CD4-positive, alpha-beta T cell treated with Interleukin-4 for 4 hours (primary cell): Measurements from ENCODE around the gene RPL7A.
"Not testable (repeated sequence)": the region's sequence is repeated elsewhere in the genome, so short reads cannot be mapped to it uniquely, and the experiment has no call there.

Experiments
- DNase-seq: peaks from one replicate; pipeline ENCODE4 v3.0.0-alpha.2; 2020

RPL7A gene

DNA sequence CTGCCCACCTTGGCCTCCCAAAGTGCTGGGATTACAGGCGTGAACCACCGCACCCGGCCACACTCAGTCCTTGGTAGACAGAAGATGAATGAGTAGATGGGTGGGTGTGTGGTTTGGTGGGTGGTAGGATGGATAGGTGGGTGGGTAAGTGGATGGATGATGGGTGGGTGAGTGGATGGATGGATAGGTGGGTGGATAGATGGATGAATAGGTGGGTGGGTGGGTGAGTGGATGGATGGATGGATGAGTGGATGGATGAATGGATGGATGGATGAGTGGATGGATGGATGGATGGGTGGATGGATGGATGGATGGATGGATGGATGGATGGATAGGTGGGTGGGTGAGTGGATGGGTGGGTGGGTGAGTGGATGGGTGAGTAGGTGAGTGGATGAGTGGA lies 44.3 kb downstream of the RPL7A start:
- DNase-seq, result not testable (repeated sequence)

DNA sequence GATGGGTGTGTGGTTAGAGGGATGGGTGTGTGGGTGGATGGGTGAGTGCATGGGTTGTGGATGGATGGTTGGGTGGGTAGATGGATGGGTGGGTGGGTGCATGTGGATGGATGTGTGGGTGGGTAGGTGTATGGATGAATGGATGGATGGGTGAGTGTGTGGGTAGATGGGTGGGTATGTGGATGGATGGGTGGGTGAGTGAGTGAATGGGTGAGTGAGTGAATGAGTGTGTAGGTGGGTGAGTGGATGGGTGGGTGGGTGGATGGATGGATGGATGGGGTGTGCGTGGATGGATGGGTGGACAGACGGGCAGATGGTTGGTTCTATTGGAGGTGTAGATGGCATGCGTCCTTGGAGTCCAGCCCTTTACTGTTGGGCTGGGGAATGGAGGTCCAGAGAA lies 45.4 kb downstream of the RPL7A start:
- DNase-seq, result no peak

DNA sequence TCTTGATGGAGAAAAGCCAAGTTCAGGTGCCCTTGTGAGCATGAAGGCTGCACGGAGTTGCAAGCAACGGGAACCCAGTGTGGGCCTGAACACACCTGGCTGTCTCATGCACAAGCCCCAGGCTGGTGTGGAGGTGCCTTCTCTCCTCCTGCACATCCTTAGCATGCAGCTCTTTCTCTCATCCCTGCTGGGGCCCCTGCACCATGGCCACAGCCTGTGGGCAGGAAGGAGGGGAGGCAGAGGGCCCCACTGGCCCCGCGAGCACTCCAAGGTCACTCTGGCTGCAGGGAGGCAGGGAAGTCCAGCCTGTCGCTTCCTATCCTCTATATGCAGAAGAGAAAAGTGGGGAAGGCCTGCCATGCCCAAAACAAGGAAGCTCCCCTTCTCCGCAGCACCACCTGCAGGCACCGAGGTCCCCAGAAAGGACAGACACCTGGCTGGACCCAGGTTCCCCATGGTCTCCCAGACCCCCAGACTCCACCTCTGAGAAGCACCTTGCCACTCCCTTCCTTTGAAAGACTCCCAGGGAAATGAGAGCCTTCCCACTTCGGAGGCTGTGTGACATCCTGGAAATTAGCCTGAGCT lies 46.8 kb downstream of the RPL7A start:
- no peak for DNase-seq

DNA sequence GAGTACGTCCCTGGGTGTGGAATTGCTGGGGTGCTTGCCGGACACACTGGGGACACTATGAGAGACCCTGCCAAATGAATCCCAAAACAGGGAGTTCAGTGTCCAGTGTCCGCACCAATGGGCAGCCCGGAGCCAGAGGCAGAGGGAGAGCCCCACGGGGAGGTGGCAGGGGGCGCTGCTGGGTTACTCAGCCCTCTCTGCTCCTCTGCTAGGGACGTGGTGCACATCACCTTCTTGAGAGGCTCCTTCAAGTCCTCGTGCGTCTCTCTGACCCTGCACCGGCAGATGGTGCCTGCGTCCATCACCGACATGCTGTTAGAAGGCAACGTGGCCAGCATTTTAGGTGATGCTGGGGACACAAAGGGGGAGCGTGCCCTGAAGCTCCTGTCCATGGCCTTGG lies 48.9 kb downstream of the RPL7A start:
- no peak for DNase-seq

DNA sequence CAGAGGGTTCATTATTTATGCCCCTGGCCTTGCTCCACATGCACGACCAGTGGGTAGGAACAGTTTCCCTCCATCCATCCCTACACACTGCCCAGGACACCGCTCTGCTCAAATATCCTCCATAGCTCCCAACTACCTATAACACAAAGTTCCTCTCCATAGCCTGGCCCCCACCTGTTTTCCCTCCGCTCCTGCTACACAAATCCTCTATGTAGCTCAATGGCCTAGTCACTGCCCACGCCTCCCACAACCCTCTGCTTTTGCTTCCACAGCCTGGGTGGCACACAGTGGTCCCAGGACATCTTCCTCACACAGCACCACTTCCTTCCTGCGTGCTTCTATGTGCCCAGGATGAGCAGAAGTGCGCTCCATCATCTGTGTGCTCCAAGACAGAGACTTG lies 49.4 kb downstream of the RPL7A start:
- no peak for DNase-seq

DNA sequence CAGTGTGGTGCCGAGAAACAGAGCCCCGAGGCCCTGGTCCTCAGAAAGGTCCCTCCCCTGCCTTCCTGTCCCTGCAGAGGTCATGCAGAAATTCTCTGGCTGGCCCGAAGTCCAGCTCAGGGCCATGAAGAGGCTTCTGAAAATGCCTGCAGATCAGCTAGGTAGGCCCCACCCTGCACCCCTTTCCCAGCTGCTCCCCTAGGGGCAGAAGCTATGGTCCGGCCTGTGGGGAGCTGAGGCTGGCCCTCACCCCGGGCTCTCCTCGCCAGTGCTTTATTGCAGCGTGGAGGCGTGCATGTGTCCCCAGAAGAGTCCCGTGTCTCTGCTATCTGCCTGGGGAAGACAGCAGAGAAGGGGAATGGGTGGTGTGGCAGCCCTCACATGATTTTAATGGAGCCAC lies 49.9 kb downstream of the RPL7A start:
- no peak for DNase-seq

DNA sequence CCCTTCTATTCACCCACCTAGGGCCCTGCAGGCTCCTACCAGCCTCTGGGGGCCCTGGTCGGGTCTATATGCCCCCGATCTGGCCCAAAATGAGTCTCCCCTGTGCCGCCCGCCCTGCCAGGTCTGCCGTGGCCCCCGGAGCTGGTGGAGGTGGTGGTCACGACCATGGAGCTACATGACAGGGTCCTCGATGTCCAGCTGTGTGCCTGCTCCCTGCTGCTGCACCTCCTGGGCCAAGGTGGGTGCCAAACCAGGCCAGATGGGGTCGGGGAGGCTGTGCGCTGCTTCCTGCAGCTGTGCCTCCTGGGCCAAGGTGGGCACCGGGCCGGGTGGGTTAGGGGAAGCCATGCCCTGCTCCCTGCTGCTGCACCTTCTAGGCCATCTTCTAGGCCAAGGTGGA lies 52.3 kb downstream of the RPL7A start:
- no peak for DNase-seq
